Ishikawa (cell line): ENCODE results near the gene EXOC4.

Experiments
- EGR1 ChIP-seq: IDR thresholded peaks from 2 replicates; pipeline ENCODE4 v1.6.1; 2012
- EP300 ChIP-seq: IDR thresholded peaks from 2 replicates; pipeline ENCODE4 v1.6.1; 2012; ENCODE audit warnings: borderline replicate concordance
- FOXM1 ChIP-seq: IDR thresholded peaks from 2 replicates; pipeline ENCODE4 v1.6.1; 2012; ENCODE audit warnings: low read depth, borderline replicate concordance
- RAD21 ChIP-seq: IDR thresholded peaks from 2 replicates; pipeline ENCODE4 v1.6.1; 2012; ENCODE audit warnings: low read depth
- TAF1 ChIP-seq: IDR thresholded peaks from 2 replicates; pipeline ENCODE4 v1.6.1; 2012; ENCODE audit warnings: low read depth, mild to moderate bottlenecking
- YY1 ChIP-seq: IDR thresholded peaks from 2 replicates; pipeline ENCODE4 v1.6.1; 2012; ENCODE audit warnings: low read depth
- TF ChIP-seq, protein P1 (sequence below): IDR thresholded peaks from 2 replicates; pipeline ENCODE4 v1.6.1; 2012; ENCODE audit warnings: low read depth, mild to moderate bottlenecking
- TF ChIP-seq, protein P2 (sequence below): IDR thresholded peaks from 2 replicates; pipeline ENCODE4 v1.6.1; 2012

DNA sequence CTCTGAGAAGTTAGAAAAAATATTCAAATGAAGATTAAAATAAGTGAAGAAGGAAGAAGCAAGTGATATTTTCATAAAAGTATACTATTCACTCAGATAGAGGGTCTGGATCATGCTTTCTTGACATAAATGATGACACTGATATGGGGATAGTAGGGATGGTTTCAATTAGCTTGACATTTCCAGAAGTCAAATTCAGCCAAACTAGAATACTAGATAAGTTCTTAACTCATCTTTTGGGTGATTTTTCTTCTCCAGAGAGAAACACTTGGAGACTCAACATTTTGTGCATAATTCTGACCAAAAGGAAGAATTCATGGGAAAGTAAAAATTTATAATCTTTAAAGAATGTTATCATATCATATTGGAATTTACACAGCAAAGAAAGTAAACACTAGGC lies 722.3 kb downstream of the EXOC4 start:
- TF ChIP-seq, protein P1, sequence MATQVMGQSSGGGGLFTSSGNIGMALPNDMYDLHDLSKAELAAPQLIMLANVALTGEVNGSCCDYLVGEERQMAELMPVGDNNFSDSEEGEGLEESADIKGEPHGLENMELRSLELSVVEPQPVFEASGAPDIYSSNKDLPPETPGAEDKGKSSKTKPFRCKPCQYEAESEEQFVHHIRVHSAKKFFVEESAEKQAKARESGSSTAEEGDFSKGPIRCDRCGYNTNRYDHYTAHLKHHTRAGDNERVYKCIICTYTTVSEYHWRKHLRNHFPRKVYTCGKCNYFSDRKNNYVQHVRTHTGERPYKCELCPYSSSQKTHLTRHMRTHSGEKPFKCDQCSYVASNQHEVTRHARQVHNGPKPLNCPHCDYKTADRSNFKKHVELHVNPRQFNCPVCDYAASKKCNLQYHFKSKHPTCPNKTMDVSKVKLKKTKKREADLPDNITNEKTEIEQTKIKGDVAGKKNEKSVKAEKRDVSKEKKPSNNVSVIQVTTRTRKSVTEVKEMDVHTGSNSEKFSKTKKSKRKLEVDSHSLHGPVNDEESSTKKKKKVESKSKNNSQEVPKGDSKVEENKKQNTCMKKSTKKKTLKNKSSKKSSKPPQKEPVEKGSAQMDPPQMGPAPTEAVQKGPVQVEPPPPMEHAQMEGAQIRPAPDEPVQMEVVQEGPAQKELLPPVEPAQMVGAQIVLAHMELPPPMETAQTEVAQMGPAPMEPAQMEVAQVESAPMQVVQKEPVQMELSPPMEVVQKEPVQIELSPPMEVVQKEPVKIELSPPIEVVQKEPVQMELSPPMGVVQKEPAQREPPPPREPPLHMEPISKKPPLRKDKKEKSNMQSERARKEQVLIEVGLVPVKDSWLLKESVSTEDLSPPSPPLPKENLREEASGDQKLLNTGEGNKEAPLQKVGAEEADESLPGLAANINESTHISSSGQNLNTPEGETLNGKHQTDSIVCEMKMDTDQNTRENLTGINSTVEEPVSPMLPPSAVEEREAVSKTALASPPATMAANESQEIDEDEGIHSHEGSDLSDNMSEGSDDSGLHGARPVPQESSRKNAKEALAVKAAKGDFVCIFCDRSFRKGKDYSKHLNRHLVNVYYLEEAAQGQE, result no peak
- TF ChIP-seq EGR1 (no peak), EP300 (no peak), FOXM1 (no peak), TAF1 (no peak), YY1 (no peak), RAD21 (no peak)
- TF ChIP-seq, protein P2, sequence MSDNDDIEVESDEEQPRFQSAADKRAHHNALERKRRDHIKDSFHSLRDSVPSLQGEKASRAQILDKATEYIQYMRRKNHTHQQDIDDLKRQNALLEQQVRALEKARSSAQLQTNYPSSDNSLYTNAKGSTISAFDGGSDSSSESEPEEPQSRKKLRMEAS, result no peak
